Smooth muscle cell (in vitro differentiated cells): ENCODE measurements around the gene PCIF1. TPM values are rescaled to one million over a fixed set of nuclear protein-coding genes. Genes with fewer than 3 reads are reported as not detected.

Experiments
- DNase-seq: peaks from one replicate; lab custom pipeline; 2025; ENCODE audit not compliant: unreplicated experiment; lab: John Stamatoyannopoulos, UW
- H2AFZ ChIP-seq: fragments of 200-600 bp; sonication (generic); 2 replicates; pipeline ENCODE4 v1.6.0; 2016; ENCODE audit warnings: antibody characterized with exemption, low read depth, mild to moderate bottlenecking
- H3F3A ChIP-seq: fragments of 200-600 bp; sonication (generic); 2 replicates; pipeline ENCODE4 v1.6.0; 2017; ENCODE audit warnings: antibody characterized with exemption, low read depth
- H3K27ac ChIP-seq: fragments of 200-600 bp; sonication (generic); 2 replicates; pipeline ENCODE4 v1.5.1; 2016; ENCODE audit warnings: low read depth, mild to moderate bottlenecking
- H3K27me3 ChIP-seq: fragments of 200-600 bp; sonication (generic); 2 replicates; pipeline ENCODE4 v1.6.1; 2016; ENCODE audit warnings: low read depth, mild to moderate bottlenecking
- H3K36me3 ChIP-seq: fragments of 200-600 bp; sonication (generic); 2 replicates; pipeline ENCODE4 v1.5.1; 2016; ENCODE audit warnings: low read depth
- H3K4me1 ChIP-seq: fragments of 200-600 bp; sonication (generic); 2 replicates; pipeline ENCODE4 v1.5.1; 2016; ENCODE audit warnings: low read depth
- H3K4me2 ChIP-seq: fragments of 200-600 bp; sonication (generic); 2 replicates; pipeline ENCODE4 v1.6.0; 2016; ENCODE audit warnings: mild to moderate bottlenecking
- H3K4me3 ChIP-seq: fragments of 200-600 bp; sonication (generic); 2 replicates; pipeline ENCODE4 v1.5.1; 2016; ENCODE audit warnings: mild to moderate bottlenecking
- H3K79me2 ChIP-seq: fragments of 200-600 bp; sonication (generic); 2 replicates; pipeline ENCODE4 v1.6.0; 2016; ENCODE audit warnings: low read depth, mild to moderate bottlenecking
- H3K9ac ChIP-seq: fragments of 200-600 bp; sonication (generic); 2 replicates; pipeline ENCODE4 v1.6.0; 2016; ENCODE audit warnings: low read depth
- H3K9me3 ChIP-seq: fragments of 200-600 bp; sonication (generic); replicated peaks from 2 replicates; pipeline ENCODE4 v1.5.1; 2016; ENCODE audit warnings: low read depth
- H4K20me1 ChIP-seq: fragments of 200-600 bp; sonication (generic); 2 replicates; pipeline ENCODE4 v1.6.0; 2016; ENCODE audit warnings: low read depth
- CTCF ChIP-seq: fragments of 200-600 bp; sonication (generic); IDR thresholded peaks from 2 replicates; pipeline ENCODE4 v1.5.1; 2017; ENCODE audit warnings: borderline replicate concordance, mild to moderate bottlenecking, antibody characterized with exemption; ENCODE audit not compliant: insufficient read depth, poor library complexity, severe bottlenecking
- whole genome bisulfite sequencing: methylation state at CpG from one replicate; pipeline ENCODE4 v1.1.7; 2016; ENCODE audit warnings: low lambda C conversion rate; 5-methylcytosine and 5-hydroxymethylcytosine counted together
- polyA plus RNA-seq: library from polyadenylated mRNA; unstranded; fragments of >200 nt; fragmentation: Nextera tagmentation; extraction: Ambion mirVana; gene quantifications from 2 replicates; pipeline ENCODE4 v1.2.1, GENCODE V29; 2016
- total RNA-seq: library from RNA; depleted of rRNA; stranded (reverse); fragments of >200 nt; gene quantifications from 2 replicates; pipeline ENCODE4 v1.2.3, GENCODE V29; 2014

The PCIF1 gene
- total RNA-seq, result 13.5 and 15.4 TPM in 2 replicates
- polyA plus RNA-seq, result 37.2 and 38.9 TPM in 2 replicates

- Histone ChIP-seq H2AFZ (peak within 1 kb of the TSS; percentile 64), H3K79me2 (peaks cover 35% of the 10 kb centered on the region), H3K27ac (peak within 1 kb of the TSS; percentile 100), H3K9ac (peak within 1 kb of the TSS; percentile 100), H3K27me3 (no peaks in the 10 kb centered on the region), H3K9me3 (no peaks in the 10 kb centered on the region), H4K20me1 (peaks cover 49% of the 10 kb centered on the region), H3K4me2 (peak within 1 kb of the TSS; percentile 99), H3K4me1 (peaks cover 10% of the 10 kb centered on the region), H3K36me3 (peaks cover 2% of the 10 kb centered on the region), H3K4me3 (peak within 1 kb of the TSS; percentile 94), H3F3A (peaks cover 8% of the 10 kb centered on the region)
- DNase-seq, result peak; percentile 92
- under 1% methylated on average over 55 of the region's 102 CpGs for WGBS
- TF ChIP-seq CTCF, result no peak
Observed at GRCh38 chr20:45934586-45935415, at the start of gene PCIF1. Gene PCIF1, plus strand, starts transcription at chr20:45934683. Its CDS starts 4,317 bp downstream, at chr20:45939000.

DNA sequence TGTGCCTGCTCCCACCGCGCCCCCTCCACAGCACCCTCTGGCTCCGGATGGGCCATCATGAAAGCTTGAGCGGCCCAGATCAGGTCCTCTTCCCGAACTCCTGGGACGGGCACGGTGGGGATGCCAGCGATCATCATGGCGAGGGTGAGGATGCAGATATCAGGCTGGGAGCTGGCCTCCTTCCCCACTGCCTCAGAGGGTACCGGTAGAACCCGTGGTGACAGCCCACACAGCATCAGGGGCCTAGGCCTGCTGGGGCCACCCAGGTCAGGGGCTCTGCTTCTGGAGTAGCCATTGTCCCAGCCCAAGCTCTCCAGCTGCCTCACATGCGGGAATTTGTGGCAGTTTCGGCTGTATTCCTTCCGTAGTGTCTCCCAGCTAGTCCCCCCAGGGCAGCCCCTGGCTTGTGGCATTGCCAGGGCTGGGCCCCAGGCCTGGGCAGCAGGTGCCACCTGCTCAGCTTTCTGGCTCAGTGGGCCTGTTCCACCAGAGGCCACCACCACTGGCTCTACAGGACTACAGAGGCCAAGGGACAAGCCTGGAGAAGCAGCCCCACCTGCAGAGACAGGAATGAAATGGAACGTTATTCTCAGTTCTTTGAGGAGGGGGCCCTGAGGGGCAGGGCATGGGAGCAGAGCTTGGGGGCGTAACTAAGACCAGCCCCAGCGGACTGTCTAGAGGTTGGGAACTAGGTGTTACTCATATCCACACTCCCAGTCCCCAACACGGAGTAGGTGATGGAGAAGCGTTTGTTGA is 47.7 kb upstream of the PCIF1 start:
- Histone ChIP-seq H3K27me3 (no peaks in the 10 kb centered on the region), H3K4me1 (peaks cover 6% of the 10 kb centered on the region), H3F3A (peaks cover 4% of the 10 kb centered on the region), H4K20me1 (peaks cover 7% of the 10 kb centered on the region), H3K4me2 (no peak overlapping the region), H2AFZ (no peak overlapping the region), H3K36me3 (no peaks in the 10 kb centered on the region), H3K79me2 (peaks cover 11% of the 10 kb centered on the region), H3K27ac (no peak overlapping the region), H3K9me3 (no peaks in the 10 kb centered on the region), H3K4me3 (no peak overlapping the region), H3K9ac (no peak overlapping the region)
- 96% methylated on average over 19 of the region's 19 CpGs for WGBS
- DNase-seq, result no peak
- TF ChIP-seq CTCF, result no peak

GRCh38 chr20:45887346-45887715 is 47.2 kb upstream of the PCIF1 start, which contains the start of gene SPATA25:
Gene SPATA25, minus strand, starts transcription at chr20:45887622. Its CDS starts 32 bp downstream, at chr20:45887590.
- no peaks in the 10 kb centered on the region for H3K27me3 ChIP-seq
- no peak within 1 kb of the TSS for H3K27ac ChIP-seq
- H4K20me1 ChIP-seq, result peaks cover 7% of the 10 kb centered on the region
- H3K4me1 ChIP-seq, result peaks cover 10% of the 10 kb centered on the region
- DNase-seq, result no peak
- H3K4me3 ChIP-seq, result no peak within 1 kb of the TSS
- H3K9me3 ChIP-seq, result no peaks in the 10 kb centered on the region
- no peak within 1 kb of the TSS for H2AFZ ChIP-seq
- H3K36me3 ChIP-seq, result no peaks in the 10 kb centered on the region
- H3K79me2 ChIP-seq, result peaks cover 9% of the 10 kb centered on the region
- TF ChIP-seq CTCF, result no peak
- 99% methylated on average over 8 of the region's 8 CpGs for WGBS
- H3K4me2 ChIP-seq, result no peak within 1 kb of the TSS
- no peak within 1 kb of the TSS for H3K9ac ChIP-seq
- H3F3A ChIP-seq, result no peaks in the 10 kb centered on the region
